GM18517 (cell line): ENCODE data around the gene FAM131B.
"Not testable (repeated sequence)": the region's sequence is repeated elsewhere in the genome, so short reads cannot be mapped to it uniquely, and the experiment has no call there.

Experiments used
- ATAC-seq: cut with Tn5 transposase; IDR thresholded peaks from one replicate; pipeline ENCODE4 v1.9.1; 2021; ENCODE audit warnings: mild to moderate bottlenecking, moderate library complexity; ENCODE audit not compliant: unreplicated experiment

FAM131B gene

GRCh38 chr7:143395187-143396149 is 33.0 kb upstream of the FAM131B start:
- ATAC-seq: no peak

GRCh38 chr7:143394777-143395176 is 32.3 kb upstream of the FAM131B start:
- no peak for ATAC-seq

- ATAC-seq: no peak
Observed at GRCh38 chr7:143394068-143394467, 31.6 kb upstream of the FAM131B start.

- ATAC-seq: no peak
Observed at GRCh38 chr7:143393267-143394041, 30.9 kb upstream of the FAM131B start.

- no peak for ATAC-seq
Observed at GRCh38 chr7:143392875-143393266, 30.4 kb upstream of the FAM131B start.

GRCh38 chr7:143392427-143392826 is 29.9 kb upstream of the FAM131B start:
- ATAC-seq: not testable (repeated sequence)

GRCh38 chr7:143391462-143392404 is 29.2 kb upstream of the FAM131B start:
- ATAC-seq: no peak

GRCh38 chr7:143390773-143391317 is 28.3 kb upstream of the FAM131B start:
- no peak for ATAC-seq

- no peak for ATAC-seq
Observed at GRCh38 chr7:143390104-143390772, 27.7 kb upstream of the FAM131B start.

- ATAC-seq: no peak
Observed at GRCh38 chr7:143389316-143390103, 27.0 kb upstream of the FAM131B start.

- ATAC-seq: no peak
Observed at GRCh38 chr7:143388491-143389101, 26.1 kb upstream of the FAM131B start.

- no peak for ATAC-seq
Observed at GRCh38 chr7:143388051-143388450, 25.5 kb upstream of the FAM131B start.

GRCh38 chr7:143387156-143387975 is 24.9 kb upstream of the FAM131B start:
- ATAC-seq: no peak

- no peak for ATAC-seq
Observed at GRCh38 chr7:143385891-143386781, 23.6 kb upstream of the FAM131B start.

- ATAC-seq: no peak
Observed at GRCh38 chr7:143384661-143385631, 22.4 kb upstream of the FAM131B start.

GRCh38 chr7:143384148-143384547 is 21.6 kb upstream of the FAM131B start:
- no peak for ATAC-seq
